GM12801 (cell line): ENCODE data around the gene LCN2.

ENCODE experiments used
- TF ChIP-seq, protein P1 (sequence below): IDR thresholded peaks from one replicate; pipeline ENCODE4 v1.5.1; 2011; ENCODE audit warnings: control low read depth; ENCODE audit not compliant: insufficient read length; ENCODE audit errors: extremely low read depth

LCN2 gene

GRCh38 chr9:128109050-128109709 is 40.1 kb upstream of the LCN2 start:
- TF ChIP-seq, protein P1, sequence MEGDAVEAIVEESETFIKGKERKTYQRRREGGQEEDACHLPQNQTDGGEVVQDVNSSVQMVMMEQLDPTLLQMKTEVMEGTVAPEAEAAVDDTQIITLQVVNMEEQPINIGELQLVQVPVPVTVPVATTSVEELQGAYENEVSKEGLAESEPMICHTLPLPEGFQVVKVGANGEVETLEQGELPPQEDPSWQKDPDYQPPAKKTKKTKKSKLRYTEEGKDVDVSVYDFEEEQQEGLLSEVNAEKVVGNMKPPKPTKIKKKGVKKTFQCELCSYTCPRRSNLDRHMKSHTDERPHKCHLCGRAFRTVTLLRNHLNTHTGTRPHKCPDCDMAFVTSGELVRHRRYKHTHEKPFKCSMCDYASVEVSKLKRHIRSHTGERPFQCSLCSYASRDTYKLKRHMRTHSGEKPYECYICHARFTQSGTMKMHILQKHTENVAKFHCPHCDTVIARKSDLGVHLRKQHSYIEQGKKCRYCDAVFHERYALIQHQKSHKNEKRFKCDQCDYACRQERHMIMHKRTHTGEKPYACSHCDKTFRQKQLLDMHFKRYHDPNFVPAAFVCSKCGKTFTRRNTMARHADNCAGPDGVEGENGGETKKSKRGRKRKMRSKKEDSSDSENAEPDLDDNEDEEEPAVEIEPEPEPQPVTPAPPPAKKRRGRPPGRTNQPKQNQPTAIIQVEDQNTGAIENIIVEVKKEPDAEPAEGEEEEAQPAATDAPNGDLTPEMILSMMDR, result no peak

DNA sequence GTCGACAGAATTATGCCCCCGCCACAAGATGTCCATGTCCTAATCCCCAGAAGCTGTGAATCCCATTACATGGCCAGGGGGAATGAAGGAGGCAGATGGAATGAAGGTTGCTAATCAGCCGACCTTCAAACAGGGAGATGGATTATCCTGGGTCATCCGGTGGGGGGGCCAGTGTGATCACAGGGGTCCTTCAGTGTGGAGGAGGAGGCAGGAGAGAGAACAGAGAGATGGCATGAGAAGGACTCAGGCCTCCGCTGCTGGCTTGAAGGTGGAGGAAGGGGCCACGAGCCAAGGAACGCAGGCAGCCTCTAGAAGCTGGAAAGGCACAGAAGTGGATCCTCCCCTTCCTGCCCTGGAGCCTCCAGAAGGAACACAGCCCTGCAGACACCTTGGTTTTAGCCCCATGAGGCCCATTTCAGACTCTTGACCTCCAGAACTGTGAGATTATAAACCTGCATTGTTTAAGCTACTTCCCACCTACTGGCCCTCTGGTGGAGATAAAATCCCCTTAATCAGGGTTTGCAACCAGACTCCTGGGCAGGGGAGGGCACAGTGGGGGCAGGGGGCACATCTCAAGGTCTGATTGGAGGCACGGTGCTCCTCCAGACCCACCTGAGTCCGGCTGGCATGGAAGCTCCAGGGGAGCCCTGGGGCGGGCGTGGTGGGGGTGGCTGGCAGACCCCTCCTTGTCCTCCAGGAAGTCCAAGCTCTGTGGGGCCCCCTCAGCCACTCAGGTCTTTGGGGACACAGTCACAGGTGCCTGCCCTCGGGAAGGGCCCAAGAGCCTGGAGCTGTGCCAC is 35.5 kb upstream of the LCN2 start:
- TF ChIP-seq, protein P1, result no peak

DNA sequence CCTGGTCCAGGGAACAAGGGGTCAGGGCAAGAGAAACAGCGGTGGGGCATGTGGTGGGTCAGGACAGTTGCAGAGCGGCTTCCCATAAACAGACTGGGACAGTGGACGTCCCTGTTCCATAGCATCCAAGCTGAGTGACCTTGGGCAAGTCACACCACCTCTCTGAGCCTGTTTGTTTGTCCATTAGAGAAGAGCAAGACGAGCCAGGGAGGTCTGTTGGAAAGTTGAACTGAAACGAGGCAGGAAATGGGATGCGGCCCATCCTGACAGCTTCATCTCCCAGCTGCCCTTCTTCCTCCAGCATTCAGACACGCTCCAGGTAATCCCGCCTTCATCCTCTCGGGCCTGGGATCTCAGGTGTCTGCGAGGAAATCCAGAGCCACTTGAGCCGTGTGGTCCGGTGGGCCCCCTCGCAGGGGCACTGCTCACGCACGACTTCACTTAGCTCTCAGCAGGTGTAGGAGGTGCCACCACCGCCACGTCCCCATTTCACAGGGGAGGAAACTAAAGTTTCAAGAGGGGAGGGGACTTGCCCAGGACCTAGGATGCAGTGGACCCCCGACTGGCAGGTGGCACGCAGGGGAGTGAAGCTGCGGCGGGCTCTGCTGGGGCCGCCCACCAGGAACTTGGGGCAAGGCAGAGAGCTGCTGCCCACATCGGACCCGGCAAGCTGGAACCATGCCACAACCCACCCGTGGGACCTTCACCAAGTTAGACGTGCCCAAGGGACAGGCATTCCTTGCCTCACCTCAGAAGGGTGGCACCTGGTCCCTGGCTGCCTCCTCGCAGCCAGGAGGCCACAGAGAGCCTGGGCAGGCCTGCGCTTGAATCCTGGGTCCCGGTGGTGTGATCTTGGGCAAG is 34.7 kb upstream of the LCN2 start:
- TF ChIP-seq, protein P1, result no peak

DNA sequence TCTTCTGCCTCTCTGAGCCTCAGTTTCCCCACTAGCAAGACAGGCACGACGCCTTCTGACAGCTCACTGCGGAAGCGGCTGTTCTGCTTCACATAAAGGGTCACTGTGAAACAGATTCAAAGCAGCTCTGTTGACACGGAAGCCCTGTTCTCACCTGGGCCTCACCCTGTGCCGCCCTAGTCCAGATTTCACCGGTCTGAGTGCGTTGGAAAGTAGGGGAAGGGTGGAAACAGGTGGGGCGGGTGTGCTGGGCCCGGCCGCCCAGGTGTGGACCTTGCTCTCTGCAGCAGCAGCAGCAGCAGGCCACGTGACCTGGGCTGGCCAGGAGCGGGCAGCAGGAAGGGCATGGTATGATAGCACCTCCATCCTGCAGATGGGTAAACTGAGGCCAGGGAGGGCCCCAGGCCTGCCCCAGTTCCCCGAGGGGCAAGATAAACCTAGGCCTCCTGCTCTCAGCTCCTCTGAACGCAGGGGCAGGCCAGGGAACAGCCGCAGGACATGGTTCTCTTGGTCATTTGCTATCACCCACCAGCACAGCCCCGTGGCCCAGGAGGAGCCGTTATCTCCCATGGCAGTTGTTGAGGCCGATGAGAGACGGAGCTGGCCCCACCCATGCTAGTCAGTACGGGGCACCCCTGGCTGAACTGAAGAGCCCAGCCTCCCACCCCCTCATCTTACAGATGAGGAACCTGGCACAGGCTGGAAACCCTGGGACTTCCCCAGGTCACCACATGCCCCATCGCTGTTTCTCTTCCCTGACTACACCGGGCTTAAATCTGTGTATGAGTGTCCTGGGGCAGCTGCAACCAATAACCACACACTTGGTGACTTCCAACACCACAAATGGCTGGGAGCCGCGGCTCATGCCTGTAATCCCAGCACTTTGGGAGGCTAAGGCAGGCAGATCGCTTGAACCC is 33.8 kb upstream of the LCN2 start:
- TF ChIP-seq, protein P1, result no peak

DNA sequence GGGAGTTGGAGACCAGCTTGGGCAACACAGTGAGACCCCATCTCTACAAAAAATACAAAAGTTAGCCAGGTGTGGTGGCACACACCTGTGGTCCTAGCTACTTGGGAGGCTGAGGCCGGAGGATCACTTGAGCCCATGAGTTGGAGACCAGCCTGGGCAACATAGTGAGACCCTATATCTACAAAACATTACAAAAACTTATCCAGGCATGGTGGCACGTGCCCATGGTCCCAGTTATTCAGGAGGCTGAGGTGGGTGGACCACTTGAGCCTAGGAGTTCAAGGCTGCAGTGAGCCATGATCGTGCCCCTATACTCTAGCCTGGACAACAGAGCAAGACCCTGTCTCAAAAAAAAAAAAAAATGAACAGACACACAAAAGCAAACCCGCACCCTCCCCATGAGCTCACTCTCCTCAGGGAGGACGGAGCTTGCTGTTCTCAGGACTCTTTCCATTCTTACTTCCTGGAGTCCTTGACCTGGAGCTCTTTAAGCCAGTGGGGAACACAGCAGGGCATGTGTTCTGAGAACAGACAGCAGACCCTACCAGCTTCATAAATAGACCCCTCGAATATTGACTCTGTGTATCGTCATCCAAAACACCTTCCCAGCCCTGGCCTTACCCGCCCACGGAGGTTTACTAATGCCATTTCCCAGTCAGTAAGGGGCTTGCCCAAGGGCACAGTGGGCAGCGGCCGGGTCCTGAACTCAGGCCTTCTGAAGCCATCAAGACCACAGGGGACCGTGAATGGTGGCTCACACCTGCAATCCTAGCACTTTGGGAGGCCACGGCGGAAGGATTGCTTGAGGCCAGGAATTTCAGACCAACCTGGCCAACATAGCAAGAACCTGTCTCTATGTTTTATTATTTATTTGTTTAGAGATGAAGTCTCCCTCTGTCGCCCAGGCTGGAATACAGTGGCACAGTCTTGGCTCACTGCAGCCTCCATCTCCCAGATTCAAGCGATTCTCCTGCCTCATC is 32.9 kb upstream of the LCN2 start:
- TF ChIP-seq, protein P1, result no peak

GRCh38 chr9:128117613-128118471 is 31.4 kb upstream of the LCN2 start:
- TF ChIP-seq, protein P1, result peak; percentile 99
